ENCODE data around the gene GAB2. TPM values are rescaled to one million over a fixed set of nuclear protein-coding genes. Genes with fewer than 3 reads are reported as not detected.

Gene GAB2
- total RNA-seq, 2 donors from 2014 or later = 6.5 to 11.4 TPM

GRCh38 chr11:78354408-78355308 lies 63.0 kb downstream of the GAB2 start:
- no peak for ATAC-seq (replicated peaks)
- Mint-ChIP-seq H3K27ac (no peak overlapping the region), H3K4me3 (no peak overlapping the region), H3K4me1 (peaks cover 8% of the 10 kb centered on the region), H3K36me3 (ENCODE audit: low read depth) (no peaks in the 10 kb centered on the region), H3K9me3 (no peaks in the 10 kb centered on the region), H3K27me3 (no peaks in the 10 kb centered on the region)

DNA sequence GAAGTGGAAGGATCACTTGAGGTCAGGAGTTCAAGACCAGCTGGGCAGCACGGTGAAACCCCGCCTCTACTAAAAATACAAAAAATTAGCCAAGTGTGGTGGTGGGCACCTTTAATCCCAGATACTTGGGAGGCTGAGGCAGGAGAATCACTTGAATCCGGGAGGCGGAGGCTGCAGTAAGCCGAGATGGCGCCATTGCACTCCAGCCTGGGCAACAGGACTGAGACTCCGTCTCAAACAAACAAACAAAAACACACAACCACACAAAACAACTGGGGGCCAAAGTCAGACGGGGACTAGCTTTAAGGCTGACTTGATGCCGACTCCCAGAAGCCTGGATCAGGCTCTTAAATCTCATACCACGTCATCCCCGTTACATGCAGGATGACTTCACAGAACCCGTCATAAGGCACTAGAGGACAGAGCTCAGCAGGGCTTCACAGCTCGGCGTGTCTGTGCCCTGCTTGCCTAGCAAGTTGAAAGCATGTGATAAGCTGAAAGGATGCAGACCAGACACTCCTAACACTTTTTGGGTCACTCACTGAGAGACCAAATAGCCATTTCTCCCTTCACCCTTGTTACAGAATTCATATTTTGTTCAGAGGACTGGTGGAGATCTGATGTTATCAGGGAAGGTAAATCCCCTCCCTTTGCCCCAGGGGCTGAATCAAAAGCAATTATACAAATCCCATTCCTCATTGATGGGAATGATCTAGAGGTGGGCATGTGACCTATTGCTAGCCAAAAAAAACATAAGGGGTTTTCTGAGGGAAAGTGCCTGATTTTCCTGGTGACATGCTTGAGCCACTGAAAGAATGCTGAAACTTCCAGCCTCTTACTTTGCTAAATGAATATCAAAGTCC lies 65.4 kb downstream of the GAB2 start:
- Mint-ChIP-seq H3K9me3 (no peaks in the 10 kb centered on the region), H3K36me3 (ENCODE audit: low read depth) (no peaks in the 10 kb centered on the region), H3K4me1 (peaks cover 19% of the 10 kb centered on the region), H3K27me3 (no peaks in the 10 kb centered on the region), H3K4me3 (no peak overlapping the region), H3K27ac (no peak overlapping the region)
- no peak for ATAC-seq (replicated peaks)

DNA sequence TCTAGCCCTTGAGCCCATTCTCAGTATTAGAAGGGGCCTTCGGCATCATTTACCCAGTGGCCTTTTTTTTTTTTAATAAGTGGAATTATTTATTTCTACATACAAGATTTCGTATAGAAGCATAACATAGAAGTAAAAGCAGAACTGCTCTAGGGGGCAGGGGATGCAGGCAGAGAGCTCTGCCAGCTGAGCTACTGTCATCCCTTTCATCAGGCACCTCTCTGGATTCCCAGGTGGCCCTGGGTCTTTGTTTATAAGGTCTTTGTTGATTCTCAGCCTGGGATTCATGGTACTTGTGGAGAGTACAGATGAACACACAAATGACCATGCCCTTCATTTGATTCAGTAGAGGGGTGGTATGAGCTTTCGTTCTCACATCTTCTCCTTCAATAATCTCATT lies 66.4 kb downstream of the GAB2 start:
- no peak overlapping the region for H3K27ac Mint-ChIP-seq
- no peak overlapping the region for H3K4me3 Mint-ChIP-seq
- ATAC-seq (replicated peaks) = no peak
- no peaks in the 10 kb centered on the region for H3K9me3 Mint-ChIP-seq
- no peaks in the 10 kb centered on the region for H3K36me3 Mint-ChIP-seq (ENCODE audit: low read depth)
- H3K27me3 Mint-ChIP-seq = no peaks in the 10 kb centered on the region
- peaks cover 21% of the 10 kb centered on the region for H3K4me1 Mint-ChIP-seq

- ATAC-seq (replicated peaks) = no peak
- H3K36me3 Mint-ChIP-seq (ENCODE audit: low read depth) = no peaks in the 10 kb centered on the region
- H3K4me1 Mint-ChIP-seq = peaks cover 24% of the 10 kb centered on the region
- no peaks in the 10 kb centered on the region for H3K9me3 Mint-ChIP-seq
- peak overlapping the region; percentile 8 for H3K27ac Mint-ChIP-seq
- H3K4me3 Mint-ChIP-seq = peak overlapping the region; percentile 54
- no peaks in the 10 kb centered on the region for H3K27me3 Mint-ChIP-seq
These were observed 66.9 kb downstream of the GAB2 start for GRCh38 chr11:78350646-78351165.

- Mint-ChIP-seq H3K27me3 (no peaks in the 10 kb centered on the region), H3K9me3 (no peaks in the 10 kb centered on the region), H3K4me3 (peak overlapping the region; percentile 54), H3K27ac (peak overlapping the region; percentile 36), H3K36me3 (ENCODE audit: low read depth) (no peaks in the 10 kb centered on the region), H3K4me1 (peaks cover 24% of the 10 kb centered on the region)
- ATAC-seq (replicated peaks) = no peak
These were observed 67.5 kb downstream of the GAB2 start for GRCh38 chr11:78350091-78350645.

- H3K36me3 Mint-ChIP-seq (ENCODE audit: low read depth) = no peaks in the 10 kb centered on the region
- H3K27ac Mint-ChIP-seq = no peak overlapping the region
- H3K9me3 Mint-ChIP-seq = no peaks in the 10 kb centered on the region
- H3K4me3 Mint-ChIP-seq = peak overlapping the region; percentile 54
- H3K27me3 Mint-ChIP-seq = no peaks in the 10 kb centered on the region
- ATAC-seq (replicated peaks) = no peak
- peaks cover 24% of the 10 kb centered on the region for H3K4me1 Mint-ChIP-seq
These were observed 68.0 kb downstream of the GAB2 start for GRCh38 chr11:78349624-78350023.

GRCh38 chr11:78349114-78349513 lies 68.5 kb downstream of the GAB2 start:
- Mint-ChIP-seq H3K27me3 (no peaks in the 10 kb centered on the region), H3K4me3 (no peak overlapping the region), H3K9me3 (no peaks in the 10 kb centered on the region), H3K36me3 (ENCODE audit: low read depth) (no peaks in the 10 kb centered on the region), H3K27ac (no peak overlapping the region), H3K4me1 (peaks cover 25% of the 10 kb centered on the region)
- ATAC-seq (replicated peaks) = no peak

GRCh38 chr11:78347956-78348355 lies 69.7 kb downstream of the GAB2 start:
- Mint-ChIP-seq H3K4me3 (no peak overlapping the region), H3K27ac (no peak overlapping the region), H3K36me3 (ENCODE audit: low read depth) (no peaks in the 10 kb centered on the region), H3K27me3 (no peaks in the 10 kb centered on the region), H3K9me3 (no peaks in the 10 kb centered on the region), H3K4me1 (peaks cover 30% of the 10 kb centered on the region)
- no peak for ATAC-seq (replicated peaks)

DNA sequence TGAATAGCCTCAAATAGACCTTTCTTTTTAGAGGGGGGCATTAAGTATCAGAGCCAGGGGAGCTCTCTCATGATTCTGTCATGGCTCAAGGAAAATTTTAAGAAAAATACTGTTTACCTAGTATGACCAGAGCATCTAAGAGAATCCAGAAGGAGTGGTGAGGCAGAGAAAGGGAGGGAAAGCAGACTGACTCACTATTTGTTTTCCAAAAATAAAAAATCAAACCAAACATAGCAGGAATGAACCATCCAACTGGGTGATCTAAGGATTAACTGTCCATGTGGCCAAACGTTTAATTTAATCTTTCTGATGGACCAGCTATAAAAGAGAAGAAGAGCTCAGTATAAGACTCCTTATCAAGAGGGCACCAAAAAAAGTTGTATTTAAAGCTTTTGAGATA lies 70.8 kb downstream of the GAB2 start:
- H3K36me3 Mint-ChIP-seq (ENCODE audit: low read depth) = no peaks in the 10 kb centered on the region

GRCh38 chr11:78345450-78345849 lies 72.2 kb downstream of the GAB2 start:
- Mint-ChIP-seq H3K27me3 (no peaks in the 10 kb centered on the region), H3K9me3 (no peaks in the 10 kb centered on the region), H3K4me3 (no peak overlapping the region), H3K4me1 (peaks cover 25% of the 10 kb centered on the region), H3K36me3 (ENCODE audit: low read depth) (no peaks in the 10 kb centered on the region), H3K27ac (no peak overlapping the region)
- no peak for ATAC-seq (replicated peaks)

More for the DNA sequence above, 70.8 kb downstream of the GAB2 start:
- peaks cover 30% of the 10 kb centered on the region for H3K4me1 Mint-ChIP-seq
- no peak overlapping the region for H3K4me3 Mint-ChIP-seq
- H3K27me3 Mint-ChIP-seq = no peaks in the 10 kb centered on the region
- H3K9me3 Mint-ChIP-seq = no peaks in the 10 kb centered on the region
- no peak overlapping the region for H3K27ac Mint-ChIP-seq
- ATAC-seq (replicated peaks) = no peak

GRCh38 chr11:78344676-78345075 lies 72.9 kb downstream of the GAB2 start:
- H3K27me3 Mint-ChIP-seq = no peaks in the 10 kb centered on the region
- no peak for ATAC-seq (replicated peaks)
- H3K4me3 Mint-ChIP-seq = no peak overlapping the region
- peaks cover 29% of the 10 kb centered on the region for H3K4me1 Mint-ChIP-seq
- H3K36me3 Mint-ChIP-seq (ENCODE audit: low read depth) = no peaks in the 10 kb centered on the region
- no peaks in the 10 kb centered on the region for H3K9me3 Mint-ChIP-seq
- H3K27ac Mint-ChIP-seq = no peak overlapping the region

DNA sequence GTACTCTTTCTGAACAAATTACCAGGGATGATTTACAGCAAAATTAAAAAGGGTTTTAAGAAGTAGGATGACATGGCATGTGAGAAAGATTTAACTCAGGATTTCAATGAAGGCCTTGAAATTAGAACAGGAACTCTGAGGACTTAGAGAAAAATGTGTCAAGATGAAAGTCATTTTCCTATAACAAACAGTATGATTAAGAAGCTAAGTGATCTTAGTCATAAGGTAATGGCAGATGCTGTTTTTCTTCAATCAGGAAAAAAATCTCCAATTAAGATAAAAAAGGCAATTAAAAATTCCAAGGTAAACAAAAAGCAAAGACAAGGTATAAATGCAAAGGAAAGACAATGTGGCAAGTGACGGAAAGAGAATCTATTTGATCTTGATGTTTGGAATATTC lies 73.5 kb downstream of the GAB2 start:
- Mint-ChIP-seq H3K36me3 (ENCODE audit: low read depth) (no peaks in the 10 kb centered on the region), H3K4me1 (peaks cover 34% of the 10 kb centered on the region), H3K9me3 (no peaks in the 10 kb centered on the region), H3K27me3 (no peaks in the 10 kb centered on the region), H3K27ac (no peak overlapping the region), H3K4me3 (no peak overlapping the region)
- ATAC-seq (replicated peaks) = no peak

GRCh38 chr11:78343303-78343702 lies 74.3 kb downstream of the GAB2 start:
- Mint-ChIP-seq H3K4me1 (peaks cover 28% of the 10 kb centered on the region), H3K27me3 (no peaks in the 10 kb centered on the region), H3K9me3 (no peaks in the 10 kb centered on the region), H3K27ac (no peak overlapping the region), H3K4me3 (no peak overlapping the region), H3K36me3 (ENCODE audit: low read depth) (no peaks in the 10 kb centered on the region)
- ATAC-seq (replicated peaks) = no peak

DNA sequence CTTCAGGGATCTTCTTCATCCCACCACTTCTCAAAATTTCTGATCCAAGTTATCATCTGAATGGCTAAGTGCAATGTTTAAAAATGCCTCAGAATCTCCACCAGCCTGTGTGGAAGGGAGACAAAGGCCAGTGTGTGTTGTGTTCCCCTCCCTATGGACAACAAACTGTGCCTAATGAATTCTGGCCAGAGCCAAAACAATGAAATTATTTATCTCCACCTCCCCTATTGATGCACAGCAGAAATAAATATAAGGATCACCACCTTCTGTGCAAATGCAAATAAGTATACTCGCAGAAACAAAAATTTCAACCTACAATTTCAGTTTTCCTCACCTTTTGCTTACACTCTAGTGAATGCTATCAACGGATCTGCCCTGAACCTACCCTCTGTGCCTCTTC lies 75.8 kb downstream of the GAB2 start:
- Mint-ChIP-seq H3K9me3 (no peaks in the 10 kb centered on the region), H3K36me3 (ENCODE audit: low read depth) (no peaks in the 10 kb centered on the region), H3K4me1 (peaks cover 23% of the 10 kb centered on the region), H3K27me3 (no peaks in the 10 kb centered on the region), H3K27ac (no peak overlapping the region), H3K4me3 (no peak overlapping the region)
- ATAC-seq (replicated peaks) = no peak
